ENCODE results near the gene EVL. TPM values are rescaled to one million over a fixed set of nuclear protein-coding genes. Genes with fewer than 3 reads are reported as not detected.
A peak's percentile ranks its signal among the peaks of the same experiment; 100 is the strongest.
"Not testable (repeated sequence)": the region's sequence is repeated elsewhere in the genome, so short reads cannot be mapped to it uniquely, and the experiment has no call there.

The EVL gene
- total RNA-seq, 1 donor from 2014 or later = 157 TPM

DNA sequence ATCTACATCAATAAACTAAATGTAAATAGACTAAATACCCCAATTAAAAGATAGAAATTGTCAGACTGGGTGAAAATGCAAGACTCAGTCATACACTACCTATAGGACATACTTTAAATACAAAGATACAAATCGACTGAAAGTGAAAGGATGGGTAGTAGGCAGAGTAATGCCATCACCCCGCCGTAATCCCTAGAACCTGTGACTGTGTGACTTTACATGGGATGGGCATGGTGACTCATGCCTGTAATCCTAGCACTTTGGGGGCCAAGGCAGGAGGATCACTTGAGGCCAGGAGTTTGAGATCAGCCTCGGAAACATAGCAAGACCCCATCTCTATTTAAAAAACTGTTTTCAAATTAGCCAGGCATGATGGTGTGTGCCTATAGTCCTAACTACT, 2.6 kb upstream of the EVL start:
- Mint-ChIP-seq H3K4me3 (ENCODE audit: unreplicated experiment) (no peak overlapping the region), H3K27me3 (ENCODE audit: unreplicated experiment) (no peaks in the 10 kb centered on the region), H3K36me3 (ENCODE audit: unreplicated experiment) (peaks cover 4% of the 10 kb centered on the region), H3K4me1 (ENCODE audit: unreplicated experiment) (peaks cover 34% of the 10 kb centered on the region), H3K27ac (ENCODE audit: unreplicated experiment) (no peak overlapping the region), H3K9me3 (ENCODE audit: unreplicated experiment) (peaks cover 4% of the 10 kb centered on the region)
- TF ChIP-seq CTCF (IDR thresholded peaks at IDR 0.05) = no peak
- no peak for DNase-seq (ENCODE audit: extremely low spot score, unreplicated experiment)

- Mint-ChIP-seq H3K27me3 (ENCODE audit: unreplicated experiment) (no peaks in the 10 kb centered on the region), H3K36me3 (ENCODE audit: unreplicated experiment) (peaks cover 4% of the 10 kb centered on the region), H3K9me3 (ENCODE audit: unreplicated experiment) (peaks cover 4% of the 10 kb centered on the region), H3K4me1 (ENCODE audit: unreplicated experiment) (peaks cover 35% of the 10 kb centered on the region), H3K4me3 (ENCODE audit: unreplicated experiment) (no peak overlapping the region), H3K27ac (ENCODE audit: unreplicated experiment) (no peak overlapping the region)
- DNase-seq (ENCODE audit: extremely low spot score, unreplicated experiment) = no peak
- TF ChIP-seq CTCF (IDR thresholded peaks at IDR 0.05) = no peak
These were observed 1.8 kb upstream of the EVL start for GRCh38 chr14:100063314-100063941.

GRCh38 chr14:100064335-100065092, 708 bp upstream of the EVL start:
- not testable (repeated sequence) for H3K27ac Mint-ChIP-seq (ENCODE audit: unreplicated experiment); H3K4me3 Mint-ChIP-seq (ENCODE audit: unreplicated experiment); H3K36me3 Mint-ChIP-seq (ENCODE audit: unreplicated experiment); H3K27me3 Mint-ChIP-seq (ENCODE audit: unreplicated experiment); H3K9me3 Mint-ChIP-seq (ENCODE audit: unreplicated experiment); DNase-seq (ENCODE audit: extremely low spot score, unreplicated experiment)
- peaks cover 35% of the 10 kb centered on the region for H3K4me1 Mint-ChIP-seq (ENCODE audit: unreplicated experiment)

DNA sequence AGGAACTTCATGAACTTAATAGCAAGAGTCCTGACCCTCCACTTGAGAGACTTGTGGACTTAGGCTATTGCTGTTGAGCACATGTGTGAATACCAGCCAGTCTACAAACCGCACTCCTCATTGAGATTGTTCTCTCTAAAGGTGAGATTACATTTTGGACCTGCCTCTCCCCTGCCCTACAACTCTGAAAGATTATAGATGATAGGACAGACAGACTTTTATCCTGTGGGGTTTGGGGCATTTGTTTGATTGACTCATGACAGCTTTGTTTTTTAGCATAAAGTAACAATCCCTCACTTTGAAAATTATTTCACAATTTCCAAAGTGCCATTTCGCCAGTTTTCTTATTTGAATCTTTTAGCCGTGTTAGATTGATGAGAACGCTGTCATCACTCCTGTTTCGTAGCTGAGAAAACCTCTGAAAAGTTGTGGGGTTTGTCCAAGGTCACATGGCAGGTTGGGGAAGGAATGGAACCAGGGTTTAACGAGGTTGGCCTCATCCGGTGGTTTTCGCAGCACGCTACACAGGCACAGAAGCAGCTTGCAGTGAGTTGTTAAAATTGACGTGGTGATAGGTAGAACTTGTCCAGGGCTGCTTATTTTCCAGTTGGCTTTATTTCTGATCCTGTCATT, 836 bp downstream of the EVL start:
- no peaks in the 10 kb centered on the region for H3K36me3 Mint-ChIP-seq (ENCODE audit: unreplicated experiment)
- H3K9me3 Mint-ChIP-seq (ENCODE audit: unreplicated experiment) = no peaks in the 10 kb centered on the region
- no peaks in the 10 kb centered on the region for H3K27me3 Mint-ChIP-seq (ENCODE audit: unreplicated experiment)
- peak; percentile 25 for DNase-seq (ENCODE audit: extremely low spot score, unreplicated experiment)
- H3K4me1 Mint-ChIP-seq (ENCODE audit: unreplicated experiment) = peaks cover 41% of the 10 kb centered on the region
- no peak for TF ChIP-seq CTCF (IDR thresholded peaks at IDR 0.05)
- H3K4me3 Mint-ChIP-seq (ENCODE audit: unreplicated experiment) = no peak overlapping the region
- H3K27ac Mint-ChIP-seq (ENCODE audit: unreplicated experiment) = no peak overlapping the region

DNA sequence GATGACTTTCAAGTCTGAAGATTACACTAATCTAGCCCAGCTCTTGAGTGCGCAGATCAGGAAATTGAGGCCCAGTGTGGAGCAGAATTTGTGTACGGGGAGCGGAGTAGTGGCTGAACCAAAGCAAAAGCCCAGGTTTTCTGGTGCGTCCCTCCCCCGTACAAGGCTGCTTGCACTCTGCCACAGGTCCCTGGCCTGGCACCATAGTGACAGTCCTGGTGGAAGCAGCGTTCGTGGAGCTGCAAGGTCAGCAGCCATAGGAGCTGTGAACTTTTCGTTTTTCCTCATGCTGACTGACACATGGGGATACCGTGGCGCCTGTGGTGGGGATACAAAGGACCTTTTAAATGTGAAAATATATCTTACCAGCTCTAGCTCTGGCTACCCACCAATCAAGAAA, 1.7 kb downstream of the EVL start:
- TF ChIP-seq CTCF (IDR thresholded peaks at IDR 0.05) = no peak
- Mint-ChIP-seq H3K27ac (ENCODE audit: unreplicated experiment) (no peak overlapping the region), H3K27me3 (ENCODE audit: unreplicated experiment) (no peaks in the 10 kb centered on the region), H3K9me3 (ENCODE audit: unreplicated experiment) (no peaks in the 10 kb centered on the region), H3K36me3 (ENCODE audit: unreplicated experiment) (no peaks in the 10 kb centered on the region), H3K4me3 (ENCODE audit: unreplicated experiment) (no peak overlapping the region), H3K4me1 (ENCODE audit: unreplicated experiment) (peaks cover 41% of the 10 kb centered on the region)
- DNase-seq (ENCODE audit: extremely low spot score, unreplicated experiment) = peak; percentile 57

All from osteocyte (in vitro differentiated cells).